Endodermal cell (in vitro differentiated cells): ENCODE results near the gene LRRFIP1. TPM values are rescaled to one million over a fixed set of nuclear protein-coding genes. Genes with fewer than 3 reads are reported as not detected.

Source experiments
- DNase-seq: peaks from one replicate; pipeline ENCODE4 v3.0.0-alpha.2; 2017
- H3K27ac ChIP-seq: 2 replicates; pipeline ENCODE4 v1.5.1; 2013; ENCODE audit warnings: mild to moderate bottlenecking, low read depth, low read length, moderate library complexity
- H3K27me3 ChIP-seq: 2 replicates; pipeline ENCODE4 v1.6.1; 2013; ENCODE audit warnings: mild to moderate bottlenecking, low read length, moderate library complexity; ENCODE audit not compliant: insufficient read depth, control insufficient read depth, poor library complexity, severe bottlenecking
- H3K36me3 ChIP-seq: 2 replicates; pipeline ENCODE4 v1.7.0; 2013; ENCODE audit warnings: mild to moderate bottlenecking, low read length, moderate library complexity; ENCODE audit not compliant: control insufficient read depth, insufficient read depth
- H3K4me1 ChIP-seq: one replicate; pipeline ENCODE4 v1.7.0; 2013; ENCODE audit warnings: low read length; ENCODE audit not compliant: control insufficient read depth, insufficient read depth
- H3K4me3 ChIP-seq: 2 replicates; pipeline ENCODE4 v1.5.1; 2013; ENCODE audit warnings: mild to moderate bottlenecking, low read length, moderate library complexity
- H3K9ac ChIP-seq: 2 replicates; pipeline ENCODE4 v1.6.1; 2013; ENCODE audit warnings: mild to moderate bottlenecking, low read length, moderate library complexity; ENCODE audit not compliant: poor library complexity, severe bottlenecking; ENCODE audit errors: extremely low read depth
- H3K9me3 ChIP-seq: 2 replicates; pipeline ENCODE4 v1.6.1; 2013; ENCODE audit warnings: mild to moderate bottlenecking, low read length, moderate library complexity; ENCODE audit not compliant: control insufficient read depth
- H3K27ac Mint-ChIP-seq: 2 replicates; pipeline ENCODE4 v1.8.0; 2020; ENCODE audit warnings: mixed read lengths
- H3K27me3 Mint-ChIP-seq: 2 replicates; pipeline ENCODE4 v1.8.0; 2021; ENCODE audit warnings: mild to moderate bottlenecking, mixed read lengths; ENCODE audit not compliant: insufficient read depth
- H3K36me3 Mint-ChIP-seq: 2 replicates; pipeline ENCODE4 v1.8.0; 2020; ENCODE audit warnings: low read depth, mixed read lengths
- H3K4me1 Mint-ChIP-seq: 2 replicates; pipeline ENCODE4 v1.8.0; 2020; ENCODE audit warnings: mixed read lengths
- H3K4me3 Mint-ChIP-seq: 2 replicates; pipeline ENCODE4 v1.8.0; 2020; ENCODE audit warnings: mild to moderate bottlenecking, moderate library complexity, mixed read lengths
- H3K9me3 Mint-ChIP-seq: 2 replicates; pipeline ENCODE4 v1.8.0; 2020; ENCODE audit warnings: mild to moderate bottlenecking, mixed read lengths
- CTCF ChIP-seq: fragments of 200-600 bp; sonication (generic); conservative IDR thresholded peaks from 2 replicates; pipeline ENCODE4 v1.5.0; 2021; ENCODE audit warnings: antibody characterized with exemption, mild to moderate bottlenecking
- WGBS, 2 experiments: methylation state at CpG; one replicate each; pipeline versions ENCODE4 v1.1.5 to v1.1.7; 2013; ENCODE audit warnings: missing lambda C conversion rate in 2 of 2, mixed read lengths in 1 of 2; ENCODE audit not compliant: insufficient coverage in 1 of 2, insufficient read length in 1 of 2; 5-methylcytosine and 5-hydroxymethylcytosine counted together
- total RNA-seq, 2 donors: library from RNA; stranded (reverse); fragmentation: NEBNext Ultra II Directional in 1 of 2; extraction: Animal tissue kit (Norgen Biotek cat#: 25700) in 1 of 2; gene quantifications; 2 replicates in 1 of 2; 3 replicates in 1 of 2; pipeline ENCODE4 v1.2.1, GENCODE V29; 2021

LRRFIP1 gene
- total RNA-seq, 2 donors from 2014 or later, result 102 to 132 TPM

GRCh38 chr2:237625216-237625705 is 2.1 kb upstream of the LRRFIP1 start:
- Histone ChIP-seq H3K27ac (no peak overlapping the region), H3K27me3 (no peaks in the 10 kb centered on the region), H3K4me1 (no peaks in the 10 kb centered on the region), H3K36me3 (peaks cover 20% of the 10 kb centered on the region), H3K4me3 (no peak overlapping the region), H3K9me3 (peaks cover 4% of the 10 kb centered on the region), H3K9ac (no peak overlapping the region)
- peaks cover 20% of the 10 kb centered on the region for H3K27me3 Mint-ChIP-seq
- peaks cover 37% of the 10 kb centered on the region for H3K4me1 Mint-ChIP-seq
- peaks cover 18% of the 10 kb centered on the region for H3K36me3 Mint-ChIP-seq
- peaks cover 2% of the 10 kb centered on the region for H3K9me3 Mint-ChIP-seq
- WGBS, 2 experiments, result 92 to 95% methylated on average over 9 to 10 of the region's 10 CpGs
- no peak overlapping the region for H3K27ac Mint-ChIP-seq
- peak overlapping the region; percentile 77 for H3K4me3 Mint-ChIP-seq
- DNase-seq, result no peak
- TF ChIP-seq CTCF, result no peak

- Histone ChIP-seq H3K36me3 (peaks cover 22% of the 10 kb centered on the region), H3K27me3 (no peaks in the 10 kb centered on the region), H3K9ac (no peak overlapping the region), H3K27ac (no peak overlapping the region), H3K4me3 (no peak overlapping the region), H3K9me3 (peaks cover under 1% of the 10 kb centered on the region), H3K4me1 (peaks cover 1% of the 10 kb centered on the region)
- DNase-seq, result no peak
- peaks cover 18% of the 10 kb centered on the region for H3K36me3 Mint-ChIP-seq
- peaks cover 20% of the 10 kb centered on the region for H3K27me3 Mint-ChIP-seq
- peaks cover 40% of the 10 kb centered on the region for H3K4me1 Mint-ChIP-seq
- H3K27ac Mint-ChIP-seq, result no peak overlapping the region
- H3K4me3 Mint-ChIP-seq, result peak overlapping the region; percentile 77
- H3K9me3 Mint-ChIP-seq, result no peaks in the 10 kb centered on the region
- WGBS, 2 experiments, result 91 to 96% methylated on average over 3 to 6 of the region's 6 CpGs
- no peak for TF ChIP-seq CTCF
Observed at GRCh38 chr2:237625777-237626176, 1.6 kb upstream of the LRRFIP1 start.

- Histone ChIP-seq H3K36me3 (peaks cover 33% of the 10 kb centered on the region), H3K4me1 (peaks cover 6% of the 10 kb centered on the region), H3K9me3 (no peaks in the 10 kb centered on the region), H3K4me3 (peak overlapping the region; percentile 74), H3K27ac (no peak overlapping the region), H3K27me3 (no peaks in the 10 kb centered on the region), H3K9ac (peak overlapping the region; percentile 28)
- no peaks in the 10 kb centered on the region for H3K9me3 Mint-ChIP-seq
- peaks cover 26% of the 10 kb centered on the region for H3K36me3 Mint-ChIP-seq
- peak overlapping the region; percentile 3 for H3K27ac Mint-ChIP-seq
- no peak for TF ChIP-seq CTCF
- WGBS, 2 experiments, result 17 to 34% methylated on average over 13 to 54 of the region's 54 CpGs
- DNase-seq, result peak; percentile 74
- peaks cover 20% of the 10 kb centered on the region for H3K27me3 Mint-ChIP-seq
- H3K4me1 Mint-ChIP-seq, result peaks cover 50% of the 10 kb centered on the region
- peak overlapping the region; percentile 77 for H3K4me3 Mint-ChIP-seq
Observed at GRCh38 chr2:237626813-237627440, 460 bp upstream of the LRRFIP1 start.
